Measurements from ENCODE around the gene VSX1. TPM values are rescaled to one million over a fixed set of nuclear protein-coding genes. Genes with fewer than 3 reads are reported as not detected.
A peak's percentile ranks its signal among the peaks of the same experiment; 100 is the strongest.

VSX1 gene
- total RNA-seq, 1 donor from 2014 or later = not detected

DNA sequence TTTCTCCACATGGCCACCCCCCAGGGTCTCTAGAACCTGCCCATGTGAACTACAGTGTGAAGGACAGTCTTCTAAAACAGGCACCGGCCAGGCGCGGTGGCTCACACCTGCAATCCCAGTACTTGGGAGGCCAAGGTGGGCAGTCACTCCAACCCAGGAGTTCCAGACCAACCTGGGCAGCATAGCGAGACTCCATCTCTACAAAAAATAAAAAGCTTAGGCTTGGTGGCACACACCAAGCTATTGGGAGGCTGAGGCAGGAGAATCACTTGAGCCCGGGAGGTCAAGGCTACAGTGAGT is 37.7 kb downstream of the VSX1 start:
- Histone ChIP-seq H3K36me3 (peaks cover 0 to 26% of the 10 kb centered on the region in 2 donors), H3K4me1 (peaks cover 89% of the 10 kb centered on the region), H3K27me3 (no peaks in the 10 kb centered on the region), H3K9me3 (no peaks in the 10 kb centered on the region), H3K4me3 (no peak overlapping the region), H3K27ac (no peak overlapping the region)
- TF ChIP-seq, protein P1, sequence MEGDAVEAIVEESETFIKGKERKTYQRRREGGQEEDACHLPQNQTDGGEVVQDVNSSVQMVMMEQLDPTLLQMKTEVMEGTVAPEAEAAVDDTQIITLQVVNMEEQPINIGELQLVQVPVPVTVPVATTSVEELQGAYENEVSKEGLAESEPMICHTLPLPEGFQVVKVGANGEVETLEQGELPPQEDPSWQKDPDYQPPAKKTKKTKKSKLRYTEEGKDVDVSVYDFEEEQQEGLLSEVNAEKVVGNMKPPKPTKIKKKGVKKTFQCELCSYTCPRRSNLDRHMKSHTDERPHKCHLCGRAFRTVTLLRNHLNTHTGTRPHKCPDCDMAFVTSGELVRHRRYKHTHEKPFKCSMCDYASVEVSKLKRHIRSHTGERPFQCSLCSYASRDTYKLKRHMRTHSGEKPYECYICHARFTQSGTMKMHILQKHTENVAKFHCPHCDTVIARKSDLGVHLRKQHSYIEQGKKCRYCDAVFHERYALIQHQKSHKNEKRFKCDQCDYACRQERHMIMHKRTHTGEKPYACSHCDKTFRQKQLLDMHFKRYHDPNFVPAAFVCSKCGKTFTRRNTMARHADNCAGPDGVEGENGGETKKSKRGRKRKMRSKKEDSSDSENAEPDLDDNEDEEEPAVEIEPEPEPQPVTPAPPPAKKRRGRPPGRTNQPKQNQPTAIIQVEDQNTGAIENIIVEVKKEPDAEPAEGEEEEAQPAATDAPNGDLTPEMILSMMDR (IDR thresholded peaks at IDR 0.05) = no peak
- TF ChIP-seq POLR2AphosphoS5 (IDR thresholded peaks at IDR 0.05; ENCODE audit: insufficient read depth in 1 of 2, low read depth in 1 of 2) (no peak), POLR2A (IDR thresholded peaks at IDR 0.05) (no peak)
- no peak for DNase-seq (ENCODE audit: extremely low spot score in 2 of 2)
- intact Hi-C loops (cut with DNase I) = no loop called here

DNA sequence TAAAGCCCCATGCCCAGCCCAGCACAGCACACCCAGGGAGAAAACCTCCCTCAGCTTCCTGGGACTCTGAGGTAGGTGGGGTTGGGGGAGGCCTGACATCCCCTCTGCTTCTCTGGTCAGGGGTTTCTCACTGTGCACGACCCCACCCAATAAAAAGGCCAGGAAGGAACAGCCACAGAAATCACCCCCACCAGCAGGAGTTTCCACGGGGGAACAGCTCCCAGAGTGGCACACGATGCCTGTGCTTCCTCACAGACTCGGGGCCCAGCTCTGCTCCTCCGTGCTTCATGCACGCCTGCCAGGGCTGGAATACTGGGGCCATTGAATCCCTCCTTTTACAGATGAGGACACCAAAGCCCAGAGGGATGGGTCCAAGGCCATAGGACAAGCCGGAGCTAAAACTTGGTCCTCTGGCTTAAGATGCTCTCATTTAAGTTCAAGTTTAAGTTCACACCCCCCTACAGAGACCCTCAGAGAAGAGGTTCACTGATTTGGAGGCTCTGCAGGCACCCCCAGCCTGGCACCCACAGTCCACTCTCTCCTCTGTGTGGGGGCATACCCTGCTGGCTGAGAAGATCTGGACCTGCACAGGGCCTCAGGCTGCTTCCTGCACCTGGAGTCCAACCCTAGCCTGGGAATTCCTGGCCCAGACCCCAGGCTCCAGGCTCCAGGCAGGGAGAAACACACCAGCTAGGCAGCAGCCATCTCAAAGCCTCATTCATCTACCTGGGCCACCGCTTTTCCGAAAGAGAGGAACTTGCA is 38.3 kb downstream of the VSX1 start:
- DNase-seq (ENCODE audit: extremely low spot score in 2 of 2) = no peak
- TF ChIP-seq POLR2AphosphoS5 (IDR thresholded peaks at IDR 0.05; ENCODE audit: insufficient read depth in 1 of 2, low read depth in 1 of 2) (no peak), POLR2A (IDR thresholded peaks at IDR 0.05) (no peak)
- TF ChIP-seq, protein P1 (IDR thresholded peaks at IDR 0.05) = no peak
- Histone ChIP-seq H3K36me3 (peaks cover 0 to 26% of the 10 kb centered on the region in 2 donors), H3K9me3 (no peaks in the 10 kb centered on the region), H3K27ac (peak overlapping the region; percentile 27), H3K27me3 (no peaks in the 10 kb centered on the region), H3K4me1 (peaks cover 89% of the 10 kb centered on the region), H3K4me3 (no peak overlapping the region)
- intact Hi-C loops (cut with DNase I) = no loop called here

DNA sequence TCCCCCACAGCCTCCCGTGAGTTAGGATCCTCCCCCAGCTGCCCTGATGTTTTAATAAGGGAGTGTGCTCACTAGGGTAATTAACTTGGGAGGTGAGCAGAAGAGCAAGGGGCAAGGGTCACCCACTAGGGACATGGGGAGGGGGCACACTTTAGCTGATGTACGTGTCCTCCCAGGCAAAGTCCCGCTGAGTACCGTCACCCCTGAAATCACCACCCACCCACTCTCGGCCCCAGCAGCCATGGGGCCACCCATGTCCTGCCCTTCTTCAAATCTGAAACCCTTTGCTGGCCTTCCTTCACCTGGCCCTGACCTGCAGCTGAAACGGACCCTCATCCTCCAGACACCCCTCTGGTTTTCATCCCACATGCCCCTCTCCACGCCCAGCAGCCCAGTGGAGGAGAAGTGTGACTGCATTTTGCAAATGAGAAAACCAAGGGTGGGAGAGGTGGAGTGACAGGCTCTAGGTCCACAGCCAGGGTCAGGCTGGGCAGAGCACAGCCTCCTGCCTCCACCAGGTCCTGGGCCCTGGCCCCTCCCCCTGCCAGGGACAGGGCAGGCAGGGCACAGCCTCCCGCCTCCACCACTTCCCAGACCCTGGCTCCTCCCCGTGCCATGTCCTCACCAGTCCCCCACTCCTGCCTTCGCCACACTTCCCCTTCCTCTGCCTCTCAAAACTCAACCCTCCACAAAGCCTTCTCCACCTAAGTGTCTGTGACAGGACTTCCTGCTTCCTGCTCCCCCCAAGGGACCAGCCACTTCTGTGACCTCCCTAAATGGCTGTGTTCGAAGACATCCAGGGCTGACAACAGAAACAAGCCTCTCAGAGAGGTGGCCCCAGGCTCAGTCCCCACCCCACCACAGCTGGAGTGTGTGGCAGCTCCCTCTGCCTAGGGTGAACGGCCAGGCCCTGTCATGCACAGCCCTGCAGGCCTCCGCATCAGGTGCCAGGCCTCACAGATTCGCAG is 39.1 kb downstream of the VSX1 start:
- Histone ChIP-seq H3K9me3 (no peaks in the 10 kb centered on the region), H3K27me3 (no peaks in the 10 kb centered on the region), H3K4me3 (no peak overlapping the region), H3K27ac (peak overlapping the region; percentile 27), H3K4me1 (peaks cover 89% of the 10 kb centered on the region), H3K36me3 (peaks cover 0 to 26% of the 10 kb centered on the region in 2 donors)
- DNase-seq (ENCODE audit: extremely low spot score in 2 of 2) = no peak
- peak in 1 of 2 donors; percentile 19 for TF ChIP-seq POLR2AphosphoS5 (IDR thresholded peaks at IDR 0.05; ENCODE audit: insufficient read depth in 1 of 2, low read depth in 1 of 2)
- TF ChIP-seq, protein P1 (IDR thresholded peaks at IDR 0.05) = no peak
- intact Hi-C loops (cut with DNase I) = no loop called here

GRCh38 chr20:25041813-25042530 is 40.0 kb downstream of the VSX1 start:
- no peak for DNase-seq (ENCODE audit: extremely low spot score in 2 of 2)
- no peak for TF ChIP-seq POLR2AphosphoS5 (IDR thresholded peaks at IDR 0.05; ENCODE audit: insufficient read depth in 1 of 2, low read depth in 1 of 2)
- intact Hi-C loops (cut with DNase I) = no loop called here
- Histone ChIP-seq H3K27ac (peak overlapping the region; percentile 4), H3K9me3 (no peaks in the 10 kb centered on the region), H3K4me1 (peaks cover 89% of the 10 kb centered on the region), H3K36me3 (peaks cover 0 to 20% of the 10 kb centered on the region in 2 donors), H3K4me3 (no peak overlapping the region), H3K27me3 (no peaks in the 10 kb centered on the region)

- Histone ChIP-seq H3K36me3 (peaks cover 0 to 5% of the 10 kb centered on the region in 2 donors), H3K4me3 (peak overlapping the region in 1 of 2 donors; percentile 8), H3K4me1 (peaks cover 94% of the 10 kb centered on the region), H3K9me3 (no peaks in the 10 kb centered on the region), H3K27me3 (no peaks in the 10 kb centered on the region), H3K27ac (peak overlapping the region; percentile 76)
- intact Hi-C loops (cut with DNase I) = no loop called here
- DNase-seq (ENCODE audit: extremely low spot score in 2 of 2) = no peak
- no peak for TF ChIP-seq POLR2A (IDR thresholded peaks at IDR 0.05)
Measured at GRCh38 chr20:25040438-25040831, 41.5 kb downstream of the VSX1 start.
